DMS114 treated with DMSO at 0.1 percent for 48 hours (cell line): ENCODE measurements around the gene SMIM38.

ENCODE experiments used
- DNase-seq: peaks from one replicate; lab custom pipeline; 2025; ENCODE audit not compliant: unreplicated experiment; lab: John Stamatoyannopoulos, UW

The SMIM38 gene

DNA sequence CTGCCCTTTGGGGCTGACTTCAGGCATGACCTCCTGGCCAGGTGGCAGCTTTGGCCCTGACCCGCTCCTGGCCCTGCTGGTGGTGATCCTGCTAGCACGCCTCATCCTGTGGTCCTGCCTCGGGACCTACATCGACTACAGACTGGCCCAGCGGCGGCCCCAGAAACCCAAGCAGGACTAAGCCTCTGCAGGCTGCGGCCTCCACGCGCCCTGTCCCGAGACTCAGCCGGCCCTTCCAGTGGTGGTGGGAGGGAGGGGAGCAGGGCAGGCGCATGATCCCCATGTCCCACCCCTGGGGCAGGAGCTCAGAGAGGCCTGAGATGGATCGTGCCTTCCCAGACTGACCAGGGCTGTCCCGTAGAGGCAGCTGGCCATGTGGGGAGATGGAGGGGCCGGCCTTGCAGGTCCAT lies 2.1 kb downstream of the SMIM38 start:
- DNase-seq: no peak

DNA sequence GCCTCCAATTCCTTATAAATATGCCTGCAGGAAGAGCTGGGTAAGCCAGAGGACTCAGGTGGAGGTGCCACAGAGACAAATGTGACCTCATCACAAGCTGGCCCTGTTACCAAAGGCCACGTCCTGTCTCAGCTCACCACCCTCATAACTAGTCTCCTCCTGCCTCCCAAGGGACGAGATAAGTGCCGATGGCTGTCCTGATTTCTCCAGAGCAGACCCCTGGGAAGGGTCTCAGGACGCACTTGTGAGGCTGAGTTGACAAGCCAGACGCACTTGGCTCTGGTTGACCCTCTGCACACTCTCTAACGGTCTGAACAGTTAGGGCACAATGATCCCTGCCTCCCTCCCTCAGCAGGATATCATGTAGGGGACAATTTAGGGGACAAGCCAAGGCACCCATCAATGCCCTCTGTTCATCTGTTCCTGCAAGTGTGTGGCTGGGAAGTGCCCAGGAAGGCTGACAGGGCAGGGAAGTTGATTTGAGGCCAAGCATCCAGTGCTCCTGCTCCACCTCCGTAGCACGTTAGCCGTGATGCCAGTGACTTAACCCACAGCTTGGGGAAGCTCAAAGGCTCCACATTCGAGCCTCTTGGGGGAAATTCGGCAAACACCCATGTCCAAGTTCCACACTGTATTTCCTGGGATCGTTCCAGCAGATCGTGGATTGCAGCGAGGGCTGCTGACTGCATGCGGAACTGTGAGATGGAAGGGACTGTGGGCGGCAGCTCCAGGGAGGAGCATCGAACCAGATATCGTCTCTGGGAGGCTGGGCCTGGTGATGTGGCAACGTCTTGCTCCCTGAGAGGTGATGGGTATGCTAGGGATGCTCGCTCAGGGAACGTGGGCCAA lies 2.8 kb downstream of the SMIM38 start:
- no peak for DNase-seq

DNA sequence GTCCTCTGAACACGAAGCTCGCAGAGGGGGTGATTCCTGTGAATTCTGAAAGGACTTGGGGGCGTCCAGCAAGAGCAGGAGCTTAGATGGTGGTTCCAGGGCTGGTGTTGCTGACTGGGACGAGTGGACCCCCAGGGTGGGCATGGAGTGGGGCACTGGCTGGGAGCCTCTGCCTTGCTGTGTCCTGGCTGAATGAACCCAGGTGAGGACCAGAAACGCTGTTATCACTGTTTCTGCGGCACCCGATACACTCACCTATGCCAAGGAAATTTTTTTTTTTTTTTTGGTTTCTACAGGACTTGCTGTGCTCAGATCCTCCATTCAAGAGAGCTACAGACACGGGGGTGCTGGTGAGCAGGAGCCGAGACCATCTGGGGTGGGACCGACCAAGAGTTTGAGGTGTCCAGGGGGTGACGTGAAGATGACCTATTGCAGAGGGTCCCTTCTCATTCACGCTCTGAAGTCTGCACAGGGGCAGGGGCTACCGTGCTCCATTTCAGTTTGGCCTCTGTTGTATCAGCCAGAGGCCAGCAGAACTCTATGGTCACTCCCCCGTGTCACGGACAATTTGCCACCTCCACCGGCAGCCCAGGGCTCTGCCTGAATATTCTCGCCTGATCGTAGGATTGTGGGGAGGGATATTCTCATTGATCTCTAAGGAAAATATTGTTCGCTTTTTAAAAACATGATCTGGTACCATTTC lies 3.6 kb downstream of the SMIM38 start:
- DNase-seq: no peak

DNA sequence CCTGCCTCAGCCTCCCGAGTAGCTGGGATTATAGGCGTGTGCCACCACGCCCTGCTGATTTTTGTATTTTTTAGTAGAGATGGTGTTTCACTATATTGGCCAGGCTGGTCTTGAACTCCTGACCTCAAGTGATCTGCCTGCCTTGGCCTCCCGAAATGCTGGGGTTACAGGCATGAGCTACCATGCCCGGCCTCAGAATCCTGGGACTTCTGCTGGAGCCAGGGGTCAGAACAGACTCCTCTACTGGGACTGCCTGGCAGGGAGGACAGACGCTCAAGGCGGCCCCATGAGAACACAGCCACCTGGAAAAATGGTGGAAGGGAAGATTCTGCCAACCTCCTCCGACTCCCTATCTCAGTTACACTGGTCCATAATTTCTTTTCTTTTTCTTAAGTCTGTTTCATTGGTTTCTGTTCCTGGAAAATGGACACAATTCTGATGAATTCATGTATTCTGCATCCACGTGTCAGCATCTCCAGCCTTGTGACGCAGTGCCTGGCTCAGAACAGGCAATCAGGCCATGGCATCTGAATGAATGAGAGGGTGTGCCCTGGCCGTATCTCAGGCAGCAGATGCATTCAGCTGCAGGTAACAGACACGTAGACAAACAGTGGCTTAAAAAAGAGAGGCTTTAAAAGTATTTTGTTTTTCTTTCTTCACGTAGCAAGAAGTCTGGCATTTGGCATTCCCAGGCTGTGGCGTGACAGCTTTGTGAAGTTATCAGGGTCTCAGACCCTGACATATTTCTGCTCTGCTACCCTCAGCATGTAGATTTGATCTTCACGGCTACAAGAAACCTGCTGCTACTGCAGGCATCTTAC lies 4.8 kb downstream of the SMIM38 start:
- DNase-seq: no peak

DNA sequence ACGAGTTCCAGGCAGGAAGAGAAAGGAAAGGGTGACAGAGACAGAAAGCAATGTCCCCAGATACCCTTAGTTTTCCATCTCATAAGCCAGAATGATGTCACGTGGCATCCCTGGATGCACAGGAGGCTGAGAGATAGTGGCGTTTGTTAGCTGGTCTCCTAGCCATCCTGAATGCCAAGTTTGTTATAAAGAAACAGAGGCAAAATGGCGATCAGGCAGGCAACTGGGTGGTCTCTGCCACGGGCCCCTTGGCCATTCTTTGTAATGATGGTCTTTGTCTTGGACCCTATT lies 5.3 kb downstream of the SMIM38 start:
- no peak for DNase-seq

DNA sequence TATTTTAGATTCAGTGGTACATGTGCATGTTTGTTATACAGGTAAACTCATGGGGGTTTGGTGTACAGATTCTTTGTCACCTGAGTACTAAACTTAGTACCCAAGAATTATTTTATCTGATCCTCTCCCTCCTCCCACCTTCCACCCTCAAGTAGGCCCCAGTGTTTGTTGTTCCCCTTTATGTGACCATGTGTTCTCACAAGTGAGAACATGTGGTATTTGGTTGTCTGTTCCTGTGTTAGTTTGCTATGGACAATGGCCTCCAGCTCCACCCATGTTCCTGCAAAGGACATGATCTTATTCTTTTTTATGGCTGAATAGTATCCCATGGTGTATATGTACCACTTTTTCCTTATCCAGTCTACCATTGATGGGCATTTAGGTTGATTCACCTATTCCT lies 6.8 kb downstream of the SMIM38 start:
- no peak for DNase-seq

DNA sequence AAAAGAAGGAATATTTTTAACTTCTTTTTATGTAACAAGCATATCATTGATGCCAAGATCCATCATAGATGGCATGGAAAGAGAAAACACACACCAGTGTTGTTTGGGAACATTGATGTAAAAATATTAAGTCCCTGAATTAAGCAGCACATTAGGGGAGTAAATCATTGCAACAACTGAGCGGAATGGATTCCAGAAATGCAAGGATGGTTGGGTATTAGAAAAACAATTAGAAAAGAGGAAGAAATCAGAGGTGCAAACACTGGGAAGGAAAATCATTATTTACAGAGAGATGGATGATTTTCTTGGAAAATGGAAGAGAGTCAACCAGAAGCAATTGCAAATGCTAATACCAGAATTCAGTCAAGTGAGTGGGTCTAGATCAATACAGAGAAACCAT lies 8.1 kb downstream of the SMIM38 start:
- no peak for DNase-seq

DNA sequence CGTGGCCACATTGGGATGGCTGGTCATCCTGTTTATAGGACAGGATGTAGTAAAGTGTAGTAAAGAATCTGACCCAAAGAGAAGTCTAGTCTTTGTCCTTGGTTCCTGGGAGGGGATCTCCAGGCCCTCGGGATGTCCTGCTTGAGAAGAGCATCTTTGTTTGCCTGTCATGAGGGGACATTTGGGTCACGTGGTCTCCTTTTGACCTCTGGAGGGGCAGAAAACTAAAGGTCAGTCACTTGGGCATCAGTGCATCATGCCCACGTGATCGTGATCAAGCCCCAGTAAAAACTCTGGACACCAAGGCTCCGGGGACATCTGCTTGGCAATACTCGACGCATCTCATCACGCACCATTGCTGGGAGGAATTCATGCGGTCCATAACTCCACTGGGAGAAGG lies 9.1 kb downstream of the SMIM38 start:
- DNase-seq: no peak

DNA sequence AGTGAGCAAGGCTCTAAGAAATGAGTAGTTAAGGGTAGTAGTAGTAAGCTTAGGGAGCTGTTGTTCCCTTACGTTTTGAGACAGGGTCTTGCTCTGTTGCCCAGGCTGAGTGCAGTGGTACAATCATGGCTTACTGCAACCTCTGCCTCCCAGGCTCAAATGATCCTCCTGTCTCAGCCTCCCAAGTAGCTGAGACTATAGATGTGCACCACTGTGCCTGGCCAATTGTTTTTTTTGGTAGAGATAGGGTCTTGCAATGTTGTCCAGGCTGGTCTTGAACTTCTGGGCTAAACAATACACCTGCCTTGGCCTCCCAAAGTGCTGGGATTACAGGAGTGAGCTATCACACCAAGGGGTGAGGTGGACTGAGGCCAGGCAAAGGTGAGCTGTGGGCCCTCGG lies 10.0 kb downstream of the SMIM38 start:
- no peak for DNase-seq

DNA sequence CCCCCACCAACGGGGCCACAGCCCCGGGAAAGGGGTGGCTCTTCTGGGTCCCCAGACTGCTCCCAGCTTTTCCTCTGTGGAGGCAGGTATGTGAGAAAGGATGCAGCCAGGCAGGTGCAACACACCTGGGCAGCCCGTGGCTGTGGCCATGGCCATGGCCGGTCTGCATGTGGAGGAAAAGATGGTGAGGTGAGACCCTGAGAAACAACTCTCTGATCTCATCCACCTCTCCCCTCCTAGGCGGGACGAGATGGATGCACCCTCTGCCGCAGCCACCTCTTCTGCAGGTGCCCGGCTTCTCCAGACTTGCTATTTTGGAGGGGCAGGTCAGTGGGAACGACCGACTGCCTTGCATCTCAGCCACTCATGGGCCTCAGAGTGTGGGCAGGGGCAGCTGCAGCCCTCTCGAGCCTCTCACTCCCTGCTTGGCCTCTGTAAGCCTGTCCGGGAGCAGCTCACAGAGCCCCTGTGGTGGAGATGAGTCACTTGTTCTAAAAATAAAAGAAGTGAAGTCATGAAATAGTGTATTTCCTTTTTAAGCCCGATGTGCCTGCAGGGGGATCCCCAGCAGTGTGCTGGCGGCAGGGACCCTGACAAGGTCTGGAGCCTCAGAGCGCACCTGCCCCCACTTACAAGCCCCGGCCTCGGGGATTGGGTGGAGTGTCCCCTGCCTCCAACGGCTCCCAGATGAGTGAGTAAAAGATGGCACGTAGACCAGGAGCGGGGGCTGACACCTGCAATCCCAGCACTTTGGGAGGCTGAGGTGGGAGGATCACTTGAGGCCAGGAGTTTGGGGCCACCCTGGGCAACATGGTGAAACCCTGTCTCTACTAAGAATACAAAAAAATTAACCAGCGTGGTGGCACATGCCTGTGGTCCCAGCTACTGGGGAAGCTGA lies 10.7 kb downstream of the SMIM38 start:
- no peak for DNase-seq

DNA sequence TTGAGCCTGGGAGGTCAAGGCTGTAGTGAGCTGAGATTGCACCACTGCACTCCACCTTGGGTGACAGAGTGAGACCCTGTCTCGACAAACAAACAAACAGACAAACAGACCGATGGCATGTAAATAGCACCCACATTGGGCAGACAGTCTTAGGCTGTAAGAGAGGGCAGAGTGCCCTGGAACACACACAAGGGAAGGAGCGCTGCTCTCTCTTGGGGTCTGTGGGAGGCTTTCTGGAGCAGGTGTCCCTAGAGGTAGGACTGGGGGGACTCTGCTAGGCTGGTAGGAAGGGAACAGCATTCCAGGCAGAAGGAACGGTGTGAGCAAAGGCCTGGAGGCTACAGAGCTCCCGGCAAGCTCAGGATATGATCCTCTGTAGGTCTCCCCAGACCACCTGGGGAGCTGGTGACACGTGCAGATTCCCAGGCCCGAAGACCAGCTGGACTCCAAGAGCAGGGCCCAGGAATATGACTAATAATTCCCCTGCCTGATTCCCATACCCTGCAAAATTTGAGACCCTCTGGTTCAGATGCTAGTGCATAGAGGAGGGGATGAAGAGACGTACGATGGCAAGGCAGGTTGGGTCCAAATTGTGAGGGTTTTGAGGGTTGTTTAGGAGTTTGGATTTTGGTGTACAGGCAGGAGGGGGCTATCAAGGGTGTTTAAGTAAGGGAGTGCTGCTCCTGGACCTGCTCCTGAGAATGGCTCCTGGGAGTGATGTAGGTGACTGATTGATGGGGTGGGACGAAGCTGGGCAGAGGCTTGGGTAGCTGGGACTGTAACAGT lies 11.6 kb downstream of the SMIM38 start:
- no peak for DNase-seq

DNA sequence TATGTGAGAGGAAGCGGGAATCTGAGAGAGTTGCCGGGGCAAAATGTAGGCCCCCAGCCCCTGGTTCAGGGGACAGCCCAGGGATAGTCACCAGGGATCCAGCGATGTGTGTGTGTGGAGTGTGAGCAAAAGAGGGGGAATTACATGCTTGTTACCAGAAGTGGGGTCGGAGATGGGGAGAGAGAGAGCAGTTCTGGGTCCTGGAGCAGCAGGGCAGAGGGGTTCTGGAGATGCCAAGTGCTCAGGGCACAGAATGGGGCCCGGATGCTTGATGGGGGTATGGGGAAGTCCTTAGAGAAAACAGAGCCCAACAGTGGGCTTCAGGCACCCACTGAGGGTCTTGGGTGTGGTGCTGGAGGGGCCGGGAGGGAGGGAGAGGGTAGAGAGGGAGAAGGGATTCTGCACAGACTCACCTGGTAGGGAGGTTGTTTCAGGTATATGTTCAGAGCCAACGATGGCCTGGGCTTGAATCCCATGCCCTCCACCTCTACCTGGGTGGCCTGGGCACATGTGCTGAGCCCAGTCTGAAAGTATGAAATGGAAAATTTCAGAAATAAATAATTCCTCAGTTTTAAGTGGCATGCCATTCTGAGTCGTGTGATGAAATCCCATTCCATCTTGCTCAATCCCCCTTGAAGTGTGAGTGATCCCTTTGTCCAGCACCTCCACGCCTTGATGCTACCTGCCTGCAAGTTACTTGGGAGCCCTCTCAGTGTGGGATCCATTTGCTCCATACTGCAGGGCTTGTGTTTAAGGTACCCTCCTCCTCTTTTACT lies 12.4 kb downstream of the SMIM38 start:
- DNase-seq: no peak

DNA sequence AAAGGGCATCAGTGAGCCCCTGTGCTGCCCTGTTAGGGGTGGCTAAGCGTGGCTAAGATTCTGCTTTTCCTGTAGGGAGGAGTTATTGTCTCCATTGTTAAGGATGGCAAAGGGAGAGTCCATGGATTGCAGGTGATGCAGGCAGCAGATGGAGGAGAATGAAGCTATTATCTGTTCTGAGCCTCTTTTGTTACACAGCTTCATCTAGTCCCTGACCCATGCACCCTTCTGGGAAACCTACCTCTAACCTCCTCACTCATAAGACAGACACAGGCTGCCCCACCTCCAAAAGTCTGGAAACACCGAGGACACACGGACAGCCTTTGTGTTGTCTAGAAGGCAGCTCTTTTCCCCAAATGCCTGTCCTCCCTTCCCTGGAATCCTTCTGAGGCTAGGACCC lies 13.7 kb downstream of the SMIM38 start:
- DNase-seq: no peak

DNA sequence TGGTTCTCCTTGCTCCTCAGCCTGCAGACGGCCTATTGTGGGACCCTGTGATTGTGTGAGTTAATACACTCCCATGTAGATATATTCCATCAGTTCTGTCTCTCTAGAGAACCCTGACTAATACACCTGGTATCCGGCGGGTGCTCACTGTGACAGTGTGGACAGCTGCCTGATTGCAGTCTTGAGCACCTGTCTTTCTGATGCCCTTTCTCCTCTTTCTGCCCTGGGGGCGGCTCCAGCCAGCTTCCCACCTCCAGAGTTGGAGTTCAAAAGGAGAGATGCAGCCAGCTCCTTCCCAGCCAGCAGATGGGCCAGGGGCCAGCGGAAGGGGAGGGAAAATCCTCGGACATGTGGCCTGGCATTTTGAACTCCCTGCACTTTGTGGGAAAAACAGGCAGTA lies 15.0 kb downstream of the SMIM38 start:
- DNase-seq: no peak

DNA sequence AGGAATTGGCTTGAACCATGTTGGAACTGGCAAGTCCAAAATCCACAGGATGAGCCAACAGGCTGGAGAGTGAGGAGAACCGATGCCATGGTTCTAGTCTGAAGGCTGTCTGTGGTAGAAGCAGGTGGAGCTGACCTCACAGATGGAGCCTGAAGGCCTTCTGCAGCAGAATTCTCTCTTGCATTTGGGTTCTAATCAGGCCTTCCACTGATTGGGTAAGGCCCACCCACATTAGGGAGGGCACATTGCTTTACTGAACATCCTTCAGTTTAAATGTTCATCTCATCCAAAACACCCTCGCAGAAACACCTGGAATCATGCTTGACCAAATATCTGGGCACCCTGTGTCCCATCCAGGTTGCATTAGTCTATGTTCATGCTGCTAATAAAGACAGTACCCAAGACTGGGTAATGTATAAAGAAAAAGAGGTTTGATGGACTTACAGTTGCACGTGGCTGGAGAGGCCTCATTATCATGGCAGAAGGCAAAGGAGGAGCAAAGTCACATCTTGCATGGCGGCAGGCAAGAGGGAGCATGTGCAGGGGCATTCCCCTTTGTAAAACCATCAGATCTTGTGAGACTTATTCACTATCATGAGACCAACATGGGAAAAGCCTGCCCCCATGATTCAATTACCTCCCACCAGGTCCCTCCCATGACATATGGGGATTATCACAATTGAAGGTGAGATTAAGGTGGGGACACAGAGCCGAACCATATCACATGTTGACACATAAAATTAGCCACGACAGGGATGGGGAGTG lies 15.9 kb downstream of the SMIM38 start:
- DNase-seq: no peak

DNA sequence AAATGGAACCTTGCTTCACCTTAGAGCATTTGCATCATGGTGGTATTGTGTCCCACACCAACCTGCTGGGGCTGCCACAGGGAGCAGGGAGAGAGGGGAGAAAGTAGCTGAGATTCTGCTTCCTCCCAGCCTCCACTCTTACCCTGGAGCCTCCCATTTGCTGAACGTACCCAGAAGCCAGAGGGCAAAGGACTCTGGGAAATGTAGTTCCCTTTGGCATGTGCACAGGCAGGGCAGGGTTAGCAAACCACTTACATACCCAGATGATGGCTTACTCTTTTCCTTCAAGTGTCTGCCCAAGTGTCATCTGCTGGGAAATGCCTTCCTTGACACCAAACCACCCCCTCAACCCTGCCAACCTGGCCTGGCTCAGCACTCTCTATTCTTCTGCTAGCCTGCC lies 16.9 kb downstream of the SMIM38 start:
- DNase-seq: no peak

DNA sequence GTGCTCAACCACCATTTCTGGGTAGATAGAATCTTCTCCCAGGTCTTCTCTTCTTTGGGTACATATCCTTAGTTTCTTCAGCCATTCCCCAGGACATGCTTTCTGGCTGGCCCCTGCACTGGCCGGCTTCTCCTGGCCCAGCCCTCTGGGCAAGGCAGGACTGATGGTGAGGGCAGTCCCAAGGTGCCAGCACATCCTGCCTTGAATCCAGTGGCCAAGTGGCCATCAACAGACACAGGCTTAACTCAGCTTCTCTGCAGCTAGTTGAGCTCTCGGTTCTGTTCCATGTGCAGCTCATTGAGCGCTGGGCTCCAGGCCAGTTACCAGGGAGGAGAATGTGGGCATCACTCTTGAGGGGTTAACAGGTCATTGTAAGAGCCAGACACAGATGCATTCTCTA lies 17.6 kb downstream of the SMIM38 start:
- DNase-seq: no peak

DNA sequence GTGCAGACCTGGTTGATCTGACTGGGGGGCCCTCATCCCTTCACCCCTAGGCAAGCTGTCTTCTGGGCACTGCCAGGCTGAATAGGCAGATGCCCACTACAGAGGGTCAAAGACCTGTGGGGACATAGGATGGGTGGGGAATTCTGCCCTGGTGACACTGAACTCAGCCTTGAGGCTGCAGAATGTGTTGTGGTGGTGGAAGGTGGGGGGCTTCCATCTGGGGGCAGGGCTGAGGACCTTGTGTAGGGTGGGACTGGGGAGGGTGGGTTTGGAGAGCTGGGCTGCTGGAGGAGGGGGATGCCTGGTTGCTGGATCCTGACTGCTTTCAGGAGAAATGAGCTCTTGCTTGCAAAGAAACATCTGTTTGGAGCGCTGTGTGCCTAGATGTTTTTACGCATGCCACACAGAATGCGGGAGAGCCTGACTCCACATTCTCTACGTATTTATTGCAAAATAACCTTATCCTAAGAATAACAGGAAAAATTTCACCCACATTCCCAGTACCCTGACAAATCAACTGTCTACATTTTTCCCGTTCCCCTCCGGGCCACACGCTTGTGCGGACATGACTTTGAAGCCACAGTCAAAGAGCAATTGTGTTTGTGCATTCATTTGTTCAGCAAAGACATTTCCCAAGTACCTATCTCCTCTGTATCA lies 18.3 kb downstream of the SMIM38 start:
- DNase-seq: no peak
